HG02759 (cell line): Measurements from ENCODE around the gene QRICH1.
A peak's percentile ranks its signal among the peaks of the same experiment; 100 is the strongest.

Source experiments
- ATAC-seq: cut with Tn5 transposase; IDR thresholded peaks from one replicate; pipeline ENCODE4 v1.9.1; 2021; ENCODE audit warnings: mild to moderate bottlenecking, moderate library complexity; ENCODE audit not compliant: unreplicated experiment

Gene QRICH1

GRCh38 chr3:49119439-49119838 is 25.6 kb upstream of the QRICH1 start:
- no peak for ATAC-seq

DNA sequence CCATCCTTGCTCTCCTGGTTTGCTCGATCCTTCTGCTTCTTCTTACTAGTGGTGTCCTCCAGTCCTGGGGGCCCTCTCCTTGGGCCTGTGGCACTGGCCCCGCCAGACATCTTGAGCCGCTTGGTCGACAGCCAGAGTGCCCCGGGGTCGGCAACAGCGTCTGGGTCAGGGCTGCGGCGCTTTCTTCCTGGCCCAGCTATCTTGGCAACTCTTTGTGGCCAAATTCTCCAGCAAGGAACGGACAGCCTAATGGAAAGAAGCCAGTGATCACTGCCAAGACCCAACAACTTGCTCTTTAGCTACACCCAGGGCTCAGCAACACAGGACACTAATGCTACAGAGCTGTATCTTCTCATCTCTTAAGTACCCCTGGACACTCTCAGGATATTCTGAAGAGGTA is 25.2 kb upstream of the QRICH1 start:
- ATAC-seq = no peak

- no peak for ATAC-seq
These were observed 18.4 kb upstream of the QRICH1 start for GRCh38 chr3:49112262-49112661.

DNA sequence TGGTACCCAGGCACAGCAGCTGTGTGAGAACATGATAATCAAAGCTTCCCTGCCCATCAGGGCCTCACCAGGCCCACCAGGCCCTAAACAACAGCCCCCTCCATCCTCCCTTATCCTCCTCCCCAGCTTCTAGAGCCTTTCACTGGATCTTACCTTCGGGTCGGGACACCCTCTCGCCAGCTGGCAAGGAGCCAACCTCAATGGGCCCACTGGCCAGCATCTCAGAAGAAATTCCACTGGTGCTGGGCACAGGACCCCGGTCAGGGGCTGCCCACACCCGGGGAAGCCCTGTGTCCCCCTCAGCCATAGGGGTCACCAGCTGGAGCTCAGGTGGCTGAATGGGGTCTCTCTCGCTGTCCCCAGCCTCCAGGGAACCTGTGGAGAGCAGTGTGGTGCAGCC is 17.5 kb upstream of the QRICH1 start:
- ATAC-seq = no peak

DNA sequence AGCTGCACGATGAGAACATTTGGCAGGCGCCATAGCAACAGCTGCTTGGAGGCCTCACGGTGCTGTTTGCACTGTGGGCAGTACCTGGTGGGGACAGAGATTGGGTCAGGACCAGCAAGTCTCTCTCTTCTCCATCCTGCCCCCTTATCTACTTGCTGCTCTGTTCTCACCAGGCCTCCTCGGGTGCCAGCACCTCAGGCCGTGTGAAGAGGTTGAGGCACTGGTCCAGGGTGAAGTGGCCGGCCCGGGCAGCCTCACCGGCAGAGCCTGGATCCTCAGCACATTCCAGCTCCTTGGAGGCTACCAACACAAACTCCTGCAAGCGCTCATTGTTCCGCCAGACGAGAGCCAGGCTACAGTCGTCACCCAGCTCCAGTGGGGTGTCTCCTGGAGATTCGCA is 16.9 kb upstream of the QRICH1 start:
- ATAC-seq = no peak

DNA sequence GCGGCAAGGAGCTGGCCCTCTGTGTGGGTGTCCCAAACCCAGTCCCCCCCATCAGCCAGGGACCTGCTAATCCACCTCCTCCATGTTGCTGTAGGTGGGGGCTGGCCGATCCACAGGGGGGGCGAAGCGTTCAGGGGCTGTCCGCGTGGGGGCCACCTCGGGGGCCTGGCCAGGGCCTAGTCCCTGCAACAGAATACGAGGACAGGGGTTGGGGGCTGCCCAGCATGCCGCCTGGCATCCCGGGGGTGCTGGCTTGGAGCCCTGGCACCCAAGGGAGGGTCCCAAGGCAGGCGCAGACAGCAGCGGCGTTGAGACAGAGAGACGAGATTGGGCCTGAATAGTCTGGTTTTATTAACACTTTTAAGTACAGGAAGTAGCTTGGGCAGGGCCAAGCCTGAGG is 14.5 kb upstream of the QRICH1 start:
- no peak for ATAC-seq

DNA sequence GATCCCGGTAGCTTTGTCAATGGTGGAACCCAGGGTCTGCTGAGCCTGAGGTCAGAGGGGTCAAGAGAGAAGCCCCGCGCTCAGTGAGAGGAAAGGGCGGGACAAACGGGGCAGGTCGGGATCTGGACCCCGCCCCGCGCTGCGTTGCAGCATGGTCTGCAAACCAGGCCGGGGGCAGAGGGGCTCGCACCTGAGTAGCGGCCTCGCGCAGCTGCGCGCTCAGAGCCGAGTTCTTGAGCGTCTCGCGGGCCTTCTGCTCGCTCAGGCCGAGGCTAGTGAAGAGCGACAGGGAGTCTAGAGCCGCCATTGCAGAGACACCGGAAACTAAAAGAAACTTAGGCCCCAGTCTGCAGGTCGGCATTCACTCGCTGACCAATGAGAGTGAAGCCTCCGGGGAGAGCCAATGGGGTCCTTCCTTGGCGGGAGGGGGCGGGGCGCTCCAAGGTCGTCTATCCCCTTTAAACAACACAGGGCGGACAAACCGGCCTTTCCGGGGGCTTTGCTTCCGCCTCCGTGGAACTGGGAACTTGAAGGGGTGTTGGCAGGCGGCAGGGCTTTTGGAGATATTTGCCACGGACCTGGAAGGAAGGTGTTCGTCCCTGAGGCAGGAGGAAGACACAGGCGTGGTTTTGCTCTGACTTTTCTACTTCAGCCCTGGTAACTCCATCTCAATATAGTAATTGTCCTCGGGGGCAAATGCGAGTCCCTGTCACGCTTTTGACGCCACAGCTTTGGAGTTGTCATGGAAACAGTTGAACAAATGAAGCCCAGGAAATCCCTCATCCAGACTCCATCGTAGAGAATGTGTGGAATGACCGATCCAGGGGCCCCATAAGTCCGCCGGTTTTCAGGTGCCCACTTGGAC is 10.8 kb upstream of the QRICH1 start, which contains the start of gene QARS1:
TSS of gene QARS1 (minus strand) at position 331 of the 865 bp plus-strand sequence. CDS start at position 307, 24 bp downstream.
- peak; percentile 94 for ATAC-seq

- ATAC-seq = no peak
These were observed 10.2 kb upstream of the QRICH1 start for GRCh38 chr3:49104052-49104426.

- no peak for ATAC-seq
These were observed 6.3 kb upstream of the QRICH1 start for GRCh38 chr3:49100046-49100615.

- no peak for ATAC-seq
These were observed 5.2 kb upstream of the QRICH1 start for GRCh38 chr3:49098910-49099630.

DNA sequence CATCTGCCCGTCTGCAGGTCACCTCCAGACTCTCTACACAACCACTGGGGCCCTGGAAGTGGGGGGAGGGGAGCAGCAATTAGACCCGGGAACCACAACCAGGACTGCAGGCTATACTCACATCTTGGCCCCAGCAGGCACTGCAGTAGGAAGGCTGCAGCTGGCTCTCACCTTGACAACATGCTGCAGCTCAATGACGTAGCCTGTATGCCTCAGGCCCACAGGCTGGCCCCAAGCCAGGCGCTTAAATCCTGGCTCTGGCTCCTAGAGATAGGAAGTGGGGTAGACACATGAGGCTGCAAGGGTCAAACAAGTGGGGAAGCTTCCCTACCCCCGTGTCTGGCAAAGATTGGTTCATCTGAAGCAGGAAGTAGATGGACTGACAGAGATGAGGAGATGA is 4.6 kb upstream of the QRICH1 start:
- no peak for ATAC-seq

GRCh38 chr3:49092938-49093852 is 676 bp downstream of the QRICH1 start:
- peak; percentile 42 for ATAC-seq

GRCh38 chr3:49081429-49081828 is 12.4 kb downstream of the QRICH1 start:
- no peak for ATAC-seq

- ATAC-seq = no peak
These were observed 14.6 kb downstream of the QRICH1 start for GRCh38 chr3:49079270-49079669.

DNA sequence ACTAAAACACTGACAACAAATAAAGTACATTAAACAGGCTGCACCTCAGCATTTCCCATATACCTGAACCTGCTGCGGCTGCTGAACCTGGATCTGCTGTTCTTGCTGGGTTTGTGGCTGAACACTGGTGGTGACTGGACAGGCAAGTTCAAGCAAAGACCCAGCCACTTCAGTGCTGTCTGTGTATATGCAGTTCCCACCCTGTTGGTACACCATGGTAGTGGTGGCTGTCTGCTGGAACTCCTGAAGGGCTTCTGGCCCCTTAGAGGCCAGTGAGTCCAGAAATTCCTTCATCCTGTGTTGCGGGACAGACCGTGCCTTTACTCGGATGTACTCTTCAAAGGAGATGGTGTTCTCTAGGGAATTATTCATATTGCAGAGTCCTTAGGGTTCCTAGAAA is 17.2 kb downstream of the QRICH1 start:
- no peak for ATAC-seq

DNA sequence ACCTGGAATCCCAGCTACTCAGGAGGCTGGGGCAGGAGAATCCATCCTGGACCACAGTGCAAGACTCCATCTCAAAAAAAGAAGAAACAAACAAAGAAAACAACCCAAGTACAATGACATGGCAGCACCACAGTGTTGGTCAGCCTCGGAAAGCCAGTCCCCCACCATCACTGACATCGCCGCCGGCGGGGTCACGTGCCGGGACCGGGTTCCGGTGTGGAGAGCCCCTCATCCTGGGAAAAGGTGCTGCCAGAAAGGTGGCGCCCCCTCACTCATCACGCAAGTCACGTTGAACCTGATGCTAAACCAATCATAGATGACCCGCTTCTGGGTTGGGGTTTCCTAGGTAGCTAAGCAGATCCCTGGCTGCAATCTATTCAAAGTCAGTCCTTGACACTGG is 17.8 kb downstream of the QRICH1 start:
- no peak for ATAC-seq

GRCh38 chr3:49058011-49058410 is 35.9 kb downstream of the QRICH1 start:
- no peak for ATAC-seq

DNA sequence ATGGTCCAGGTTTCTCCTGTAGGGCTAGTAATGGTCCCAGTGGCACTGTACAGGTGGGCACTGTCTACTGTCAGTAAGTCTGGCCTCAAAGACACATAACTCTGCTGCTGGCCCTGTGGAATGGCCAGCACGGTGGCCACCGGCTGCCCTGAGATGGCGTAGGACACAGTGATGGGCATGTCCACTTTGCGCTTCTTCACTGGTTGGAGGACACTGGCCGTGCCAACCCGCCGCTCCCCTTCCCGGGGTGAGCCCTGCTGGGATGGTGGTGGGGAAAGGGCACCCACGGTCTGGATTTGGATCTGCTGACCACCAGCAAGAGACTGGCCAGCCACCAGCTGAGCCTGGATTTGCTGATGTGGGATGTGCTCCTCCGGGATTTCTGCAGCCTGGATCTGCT is 36.6 kb downstream of the QRICH1 start:
- no peak for ATAC-seq

GRCh38 chr3:49054344-49054862 is 39.5 kb downstream of the QRICH1 start:
- ATAC-seq = no peak

GRCh38 chr3:49053543-49053942 is 40.3 kb downstream of the QRICH1 start:
- no peak for ATAC-seq

- ATAC-seq = no peak
These were observed 58.6 kb downstream of the QRICH1 start for GRCh38 chr3:49035281-49035680.
